ENCODE data around the gene OTULINL. TPM values are rescaled to one million over a fixed set of nuclear protein-coding genes. Genes with fewer than 3 reads are reported as not detected.

Gene OTULINL
- total RNA-seq, 1 donor, result 0.36 TPM

DNA sequence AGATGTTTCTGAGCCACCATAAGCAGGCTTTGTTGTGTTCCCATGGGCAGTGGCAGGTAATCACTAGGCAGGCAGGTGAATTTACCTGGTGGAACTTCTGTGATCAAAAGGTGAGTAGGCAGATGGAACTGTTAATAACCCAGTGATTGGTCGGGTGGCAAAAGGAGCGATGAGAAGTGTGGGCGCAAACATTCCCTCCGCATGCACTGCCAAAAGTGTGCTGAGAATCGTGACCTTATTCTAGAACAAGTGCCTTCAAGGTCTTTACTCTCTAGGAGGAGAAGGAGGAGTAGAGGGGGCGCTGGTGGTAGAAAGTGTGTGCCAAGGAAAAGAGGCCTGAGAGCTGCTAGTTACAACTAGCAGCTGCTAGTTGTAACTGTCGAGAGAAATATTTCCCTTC lies 3.3 kb downstream of the OTULINL start:
- Histone ChIP-seq H2AFZ (ENCODE audit: low read length) (no peak overlapping the region), H3K9me3 (ENCODE audit: low read depth, low read length) (no peaks in the 10 kb centered on the region), H4K20me1 (ENCODE audit: insufficient read depth, low read length) (no peaks in the 10 kb centered on the region), H3K27ac (ENCODE audit: low read depth, low read length) (no peak overlapping the region), H3K4me3 (ENCODE audit: insufficient read depth, low read length) (no peak overlapping the region), H3K4me2 (ENCODE audit: insufficient read depth, low read length) (no peak overlapping the region), H3K4me1 (ENCODE audit: insufficient read depth, low read length) (peaks cover 8% of the 10 kb centered on the region), H3K27me3 (ENCODE audit: insufficient read depth, low read length) (peaks cover 90% of the 10 kb centered on the region), H3K79me2 (ENCODE audit: insufficient read depth, low read length) (no peaks in the 10 kb centered on the region), H3K36me3 (ENCODE audit: insufficient read depth, low read length) (no peaks in the 10 kb centered on the region)
- TF ChIP-seq, protein P1, sequence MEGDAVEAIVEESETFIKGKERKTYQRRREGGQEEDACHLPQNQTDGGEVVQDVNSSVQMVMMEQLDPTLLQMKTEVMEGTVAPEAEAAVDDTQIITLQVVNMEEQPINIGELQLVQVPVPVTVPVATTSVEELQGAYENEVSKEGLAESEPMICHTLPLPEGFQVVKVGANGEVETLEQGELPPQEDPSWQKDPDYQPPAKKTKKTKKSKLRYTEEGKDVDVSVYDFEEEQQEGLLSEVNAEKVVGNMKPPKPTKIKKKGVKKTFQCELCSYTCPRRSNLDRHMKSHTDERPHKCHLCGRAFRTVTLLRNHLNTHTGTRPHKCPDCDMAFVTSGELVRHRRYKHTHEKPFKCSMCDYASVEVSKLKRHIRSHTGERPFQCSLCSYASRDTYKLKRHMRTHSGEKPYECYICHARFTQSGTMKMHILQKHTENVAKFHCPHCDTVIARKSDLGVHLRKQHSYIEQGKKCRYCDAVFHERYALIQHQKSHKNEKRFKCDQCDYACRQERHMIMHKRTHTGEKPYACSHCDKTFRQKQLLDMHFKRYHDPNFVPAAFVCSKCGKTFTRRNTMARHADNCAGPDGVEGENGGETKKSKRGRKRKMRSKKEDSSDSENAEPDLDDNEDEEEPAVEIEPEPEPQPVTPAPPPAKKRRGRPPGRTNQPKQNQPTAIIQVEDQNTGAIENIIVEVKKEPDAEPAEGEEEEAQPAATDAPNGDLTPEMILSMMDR (IDR thresholded peaks at IDR 0.05; ENCODE audit: extremely low read depth, low read depth, low read length), result no peak
- DNase-seq (ENCODE audit: insufficient read length, low spot score, missing footprints), result no peak

DNA sequence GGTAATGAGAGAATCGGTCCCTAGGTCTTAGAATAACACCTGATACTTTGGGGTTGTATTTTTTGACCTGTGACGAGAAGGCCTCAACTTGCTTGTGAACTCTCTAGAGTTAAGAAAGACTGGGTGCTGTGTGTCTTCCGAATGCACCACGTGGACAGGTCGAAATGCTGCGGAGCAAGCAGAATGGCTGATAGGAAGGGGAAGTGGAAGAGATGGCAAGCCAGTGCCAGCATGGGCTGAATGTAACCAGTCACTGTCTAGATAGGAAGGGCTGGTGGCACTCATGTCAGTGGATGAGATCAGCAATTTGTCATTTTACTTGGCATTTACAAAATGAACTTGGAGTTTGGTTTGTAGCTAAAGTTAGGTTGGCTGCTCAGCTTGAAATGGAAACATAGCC lies 5.6 kb downstream of the OTULINL start:
- TF ChIP-seq, protein P1 (IDR thresholded peaks at IDR 0.05; ENCODE audit: extremely low read depth, low read depth, low read length), result no peak
- H3K36me3 ChIP-seq (ENCODE audit: insufficient read depth, low read length), result no peaks in the 10 kb centered on the region
- no peak for DNase-seq (ENCODE audit: insufficient read length, low spot score, missing footprints)
- peaks cover 2% of the 10 kb centered on the region for H3K4me1 ChIP-seq (ENCODE audit: insufficient read depth, low read length)
- H3K79me2 ChIP-seq (ENCODE audit: insufficient read depth, low read length), result no peaks in the 10 kb centered on the region
- no peak overlapping the region for H2AFZ ChIP-seq (ENCODE audit: low read length)
- H4K20me1 ChIP-seq (ENCODE audit: insufficient read depth, low read length), result no peaks in the 10 kb centered on the region
- peaks cover 71% of the 10 kb centered on the region for H3K27me3 ChIP-seq (ENCODE audit: insufficient read depth, low read length)
- H3K9me3 ChIP-seq (ENCODE audit: low read depth, low read length), result no peaks in the 10 kb centered on the region
- no peak overlapping the region for H3K4me2 ChIP-seq (ENCODE audit: insufficient read depth, low read length)
- no peak overlapping the region for H3K27ac ChIP-seq (ENCODE audit: low read depth, low read length)
- H3K4me3 ChIP-seq (ENCODE audit: insufficient read depth, low read length), result no peak overlapping the region

DNA sequence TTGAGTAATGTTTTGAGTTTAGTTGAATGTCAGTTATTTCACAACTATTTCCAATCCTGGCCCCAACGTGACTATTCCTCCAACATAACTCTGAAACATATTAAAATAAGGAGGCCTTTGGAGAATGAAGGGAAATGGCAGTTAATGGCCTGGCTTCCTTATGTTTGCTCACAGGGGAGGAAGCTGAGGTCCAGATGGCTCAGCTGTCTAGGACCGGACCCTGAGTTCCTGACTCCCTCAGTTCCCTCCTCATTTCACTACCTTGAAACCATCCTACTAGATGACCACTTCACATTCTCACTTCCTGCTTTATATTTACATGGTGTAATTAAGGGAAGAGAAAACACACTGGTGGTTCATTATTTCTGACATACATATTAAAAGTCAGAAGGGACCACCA lies 6.6 kb downstream of the OTULINL start:
- TF ChIP-seq, protein P1 (IDR thresholded peaks at IDR 0.05; ENCODE audit: extremely low read depth, low read depth, low read length), result no peak

DNA sequence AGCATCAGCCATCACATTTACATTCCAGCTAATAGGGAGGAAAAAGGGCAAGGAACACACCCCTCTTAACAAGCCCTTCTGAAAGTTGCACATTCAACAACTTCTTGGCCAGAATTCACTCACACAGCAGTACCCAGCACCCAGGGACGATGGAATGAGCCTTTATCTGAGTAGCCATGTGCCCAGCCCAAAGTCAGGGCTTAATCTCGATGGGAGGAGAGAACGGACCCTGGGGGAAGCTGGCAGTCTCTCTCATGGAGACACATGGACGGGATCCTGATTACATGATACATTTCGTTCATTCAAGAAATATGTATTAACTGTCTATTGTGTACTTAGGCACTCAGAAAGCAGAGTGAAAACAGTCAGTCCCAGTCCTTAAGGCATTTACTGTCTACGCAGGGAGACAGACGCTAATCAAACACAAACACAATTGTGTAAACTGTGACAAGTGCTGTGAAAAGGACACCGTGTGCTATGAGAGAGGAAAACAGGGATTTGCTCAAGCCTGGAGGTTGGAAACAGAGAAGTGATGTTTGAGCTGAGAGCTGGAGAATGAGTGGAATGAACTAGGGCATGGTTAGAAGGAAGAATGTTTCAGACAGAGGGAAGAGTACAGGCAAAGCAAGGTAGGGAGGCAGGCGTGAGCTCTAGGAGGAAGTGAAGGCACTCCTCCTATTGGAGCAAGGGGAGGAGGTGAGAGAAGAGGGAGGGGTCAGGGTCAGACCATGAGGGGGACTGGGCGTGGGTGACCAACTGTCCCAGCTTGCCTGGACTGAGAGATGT lies 7.4 kb downstream of the OTULINL start:
- Histone ChIP-seq H3K79me2 (ENCODE audit: insufficient read depth, low read length) (no peaks in the 10 kb centered on the region), H3K36me3 (ENCODE audit: insufficient read depth, low read length) (no peaks in the 10 kb centered on the region), H4K20me1 (ENCODE audit: insufficient read depth, low read length) (no peaks in the 10 kb centered on the region), H3K27me3 (ENCODE audit: insufficient read depth, low read length) (peaks cover 53% of the 10 kb centered on the region), H3K4me3 (ENCODE audit: insufficient read depth, low read length) (no peak overlapping the region), H3K9me3 (ENCODE audit: low read depth, low read length) (no peaks in the 10 kb centered on the region), H3K4me2 (ENCODE audit: insufficient read depth, low read length) (no peak overlapping the region), H3K4me1 (ENCODE audit: insufficient read depth, low read length) (no peaks in the 10 kb centered on the region), H2AFZ (ENCODE audit: low read length) (no peak overlapping the region), H3K27ac (ENCODE audit: low read depth, low read length) (no peak overlapping the region)
- no peak for DNase-seq (ENCODE audit: insufficient read length, low spot score, missing footprints)
- TF ChIP-seq, protein P1 (IDR thresholded peaks at IDR 0.05; ENCODE audit: extremely low read depth, low read depth, low read length), result no peak

More for the DNA sequence above, 6.6 kb downstream of the OTULINL start:
- H3K9me3 ChIP-seq (ENCODE audit: low read depth, low read length), result no peaks in the 10 kb centered on the region
- H3K79me2 ChIP-seq (ENCODE audit: insufficient read depth, low read length), result no peaks in the 10 kb centered on the region
- no peaks in the 10 kb centered on the region for H4K20me1 ChIP-seq (ENCODE audit: insufficient read depth, low read length)
- H3K36me3 ChIP-seq (ENCODE audit: insufficient read depth, low read length), result no peaks in the 10 kb centered on the region
- no peak overlapping the region for H3K4me3 ChIP-seq (ENCODE audit: insufficient read depth, low read length)
- H3K4me2 ChIP-seq (ENCODE audit: insufficient read depth, low read length), result no peak overlapping the region
- no peaks in the 10 kb centered on the region for H3K4me1 ChIP-seq (ENCODE audit: insufficient read depth, low read length)
- DNase-seq (ENCODE audit: insufficient read length, low spot score, missing footprints), result no peak
- no peak overlapping the region for H3K27ac ChIP-seq (ENCODE audit: low read depth, low read length)
- H3K27me3 ChIP-seq (ENCODE audit: insufficient read depth, low read length), result peaks cover 61% of the 10 kb centered on the region
- no peak overlapping the region for H2AFZ ChIP-seq (ENCODE audit: low read length)
